GM23338 (cell line): Measurements from ENCODE around the gene OR8A1. TPM values are rescaled to one million over a fixed set of nuclear protein-coding genes. Genes with fewer than 3 reads are reported as not detected.

Experiments used
- ATAC-seq: fragments of 200-7000 bp; cut with Tn5 transposase; 3 replicates; pipeline ENCODE4 v1.9.1; 2020
- DNase-seq: peaks from one replicate; pipeline ENCODE4 v3.0.0-alpha.2; 2015; ENCODE audit warnings: low spot score
- H2AFZ ChIP-seq: fragments of 200-600 bp; sonication (generic); 2 replicates; pipeline ENCODE4 v1.8.0; 2016; ENCODE audit warnings: antibody characterized with exemption, mild to moderate bottlenecking, moderate library complexity
- H3F3A ChIP-seq: fragments of 200-600 bp; sonication (generic); replicated peaks from 2 replicates; pipeline ENCODE4 v1.8.0; 2017; ENCODE audit warnings: antibody characterized with exemption, mixed run types, low read depth
- H3K27ac ChIP-seq: fragments of 200-600 bp; sonication (generic); 2 replicates; pipeline ENCODE4 v1.6.1; 2016; ENCODE audit warnings: low read depth
- H3K27me3 ChIP-seq: fragments of 200-600 bp; sonication (generic); 2 replicates; pipeline ENCODE4 v1.8.0; 2016; ENCODE audit warnings: mild to moderate bottlenecking, mixed run types, moderate library complexity; ENCODE audit not compliant: insufficient read depth
- H3K36me3 ChIP-seq: fragments of 200-600 bp; sonication (generic); 2 replicates; pipeline ENCODE4 v1.8.0; 2016; ENCODE audit warnings: mild to moderate bottlenecking; ENCODE audit not compliant: insufficient read depth
- H3K4me1 ChIP-seq: fragments of 200-600 bp; sonication (generic); 2 replicates; pipeline ENCODE4 v1.8.0; 2016; ENCODE audit warnings: mild to moderate bottlenecking, moderate library complexity; ENCODE audit not compliant: insufficient read depth
- H3K4me2 ChIP-seq: fragments of 200-600 bp; sonication (generic); 2 replicates; pipeline ENCODE4 v1.7.1; 2017; ENCODE audit warnings: mixed run types
- H3K4me3 ChIP-seq: fragments of 200-600 bp; sonication (generic); 2 replicates; pipeline ENCODE4 v1.6.1; 2016; ENCODE audit warnings: mixed run types
- H3K79me2 ChIP-seq: fragments of 200-600 bp; sonication (generic); replicated peaks from 2 replicates; pipeline ENCODE4 v1.8.0; 2017; ENCODE audit warnings: mild to moderate bottlenecking; ENCODE audit not compliant: insufficient read depth
- H3K9me2 ChIP-seq: fragments of 200-600 bp; sonication (generic); 2 replicates; pipeline ENCODE4 v1.8.0; 2017; ENCODE audit not compliant: insufficient read depth
- H4K20me1 ChIP-seq: fragments of 200-600 bp; sonication (generic); replicated peaks from 2 replicates; pipeline ENCODE4 v1.8.0; 2017; ENCODE audit warnings: mild to moderate bottlenecking; ENCODE audit not compliant: insufficient read depth
- H3K27ac Mint-ChIP-seq: 2 replicates; pipeline ENCODE4 v1.8.0; 2020; ENCODE audit warnings: inconsistent platforms, mild to moderate bottlenecking, moderate library complexity, mixed read lengths
- H3K27me3 Mint-ChIP-seq: 3 replicates; pipeline ENCODE4 v1.8.0; 2022; ENCODE audit warnings: low read depth, mild to moderate bottlenecking, moderate library complexity, mixed read lengths, inconsistent platforms; ENCODE audit not compliant: insufficient read depth, poor library complexity
- H3K36me3 Mint-ChIP-seq: 3 replicates; pipeline ENCODE4 v1.8.0; 2021; ENCODE audit warnings: low read depth, mild to moderate bottlenecking, inconsistent platforms, moderate library complexity, mixed read lengths
- H3K4me1 Mint-ChIP-seq: 3 replicates; pipeline ENCODE4 v1.8.0; 2020; ENCODE audit warnings: mild to moderate bottlenecking, inconsistent platforms, mixed read lengths
- H3K4me3 Mint-ChIP-seq: 3 replicates; pipeline ENCODE4 v1.8.0; 2021; ENCODE audit warnings: moderate library complexity, mild to moderate bottlenecking, inconsistent platforms, mixed read lengths
- H3K9me3 Mint-ChIP-seq: 3 replicates; pipeline ENCODE4 v1.8.0; 2020; ENCODE audit warnings: moderate library complexity, mild to moderate bottlenecking, inconsistent platforms, mixed read lengths
- EZH2 ChIP-seq: fragments of 200-600 bp; sonication (generic); IDR thresholded peaks from one replicate; pipeline ENCODE4 v1.8.0; 2017; ENCODE audit warnings: antibody characterized with exemption, mild to moderate bottlenecking, low read depth; ENCODE audit not compliant: unreplicated experiment
- NANOG ChIP-seq: IDR thresholded peaks from 2 replicates; pipeline ENCODE4 v1.6.1; 2016; ENCODE audit warnings: antibody characterized with exemption, borderline replicate concordance
- POLR2AphosphoS5 ChIP-seq: IDR thresholded peaks from 2 replicates; pipeline ENCODE4 v1.6.1; 2016; ENCODE audit warnings: antibody characterized with exemption, low read depth
- STAT1 ChIP-seq: IDR thresholded peaks from one replicate; pipeline ENCODE4 v1.6.1; 2016; ENCODE audit warnings: antibody characterized with exemption; ENCODE audit not compliant: unreplicated experiment
- ZNF114 ChIP-seq: fragments of 250-450 bp; sonication (Bioruptor Pico); IDR thresholded peaks from 2 replicates; pipeline ENCODE4 v1.5.0; 2020; ENCODE audit warnings: mild to moderate bottlenecking, moderate library complexity
- ZNF331 ChIP-seq: fragments of 250-450 bp; sonication (Bioruptor Pico); IDR thresholded peaks from 2 replicates; pipeline ENCODE4 v1.5.0; 2020; ENCODE audit warnings: low read depth, mild to moderate bottlenecking, moderate library complexity
- ZNF462 ChIP-seq: fragments of 250-450 bp; sonication (Bioruptor Pico); IDR thresholded peaks from 2 replicates; pipeline ENCODE4 v1.5.0; 2020; ENCODE audit warnings: mild to moderate bottlenecking, moderate library complexity
- polyA plus RNA-seq: library from polyadenylated mRNA; unstranded; fragments of >200 nt; fragmentation: Nextera tagmentation; extraction: Ambion mirVana; gene quantifications from 2 replicates; pipeline ENCODE4 v1.2.1, GENCODE V29; 2016
- total RNA-seq: library from RNA; depleted of rRNA; stranded (reverse); fragments of >200 nt; shearing (Covaris generic); gene quantifications from 2 replicates; pipeline ENCODE4 v1.2.3, GENCODE V29; 2014

Gene OR8A1
- total and polyA plus RNA-seq, 2 experiments from 2014 or later = not detected

GRCh38 chr11:124592627-124593026, 22.8 kb downstream of the OR8A1 start (continued):
- TF ChIP-seq ZNF462 = no peak

DNA sequence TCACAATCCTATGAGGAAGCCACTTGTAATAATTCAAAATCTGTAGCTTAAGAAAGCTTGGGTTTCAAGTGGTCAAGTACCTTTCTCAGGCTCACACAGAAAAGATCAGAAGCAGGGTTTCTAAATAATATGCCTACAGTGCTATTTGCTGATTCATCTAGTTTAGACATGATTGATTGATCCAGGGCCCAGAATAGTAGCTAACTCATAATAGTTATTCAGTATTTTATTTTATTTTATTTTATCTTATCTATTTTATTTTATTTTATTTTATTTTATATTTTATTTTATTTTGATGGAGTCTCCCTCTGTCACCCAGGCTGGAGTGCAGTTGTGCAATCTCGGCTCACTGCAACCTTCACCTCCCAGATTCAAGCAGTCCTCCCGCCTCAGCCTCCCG, 25.5 kb downstream of the OR8A1 start:
- no peak for ATAC-seq
- TF ChIP-seq STAT1 (no peak), ZNF114 (CRISPR knock-in tag) (no peak), EZH2 (no peak), POLR2AphosphoS5 (no peak), ZNF331 (CRISPR knock-in tag) (no peak), ZNF462 (no peak), NANOG (no peak)

More for the DNA sequence above, 25.5 kb downstream of the OR8A1 start:
- Histone ChIP-seq H3K9me2 (no peaks in the 10 kb centered on the region), H3K4me2 (no peak overlapping the region), H3K79me2 (no peaks in the 10 kb centered on the region), H2AFZ (no peak overlapping the region), H3K4me3 (no peak overlapping the region), H3F3A (no peaks in the 10 kb centered on the region), H3K27me3 (no peaks in the 10 kb centered on the region), H3K4me1 (0 out of 2 replicates have a peak, but pooled peaks cover 1% of the 10 kb centered on the region), H3K27ac (no peak overlapping the region), H4K20me1 (no peaks in the 10 kb centered on the region), H3K36me3 (no peaks in the 10 kb centered on the region)
- H3K27me3 Mint-ChIP-seq = no peaks in the 10 kb centered on the region
- H3K36me3 Mint-ChIP-seq = no peaks in the 10 kb centered on the region
- no peak overlapping the region for H3K27ac Mint-ChIP-seq
- no peak for DNase-seq
- no peaks in the 10 kb centered on the region for H3K4me1 Mint-ChIP-seq
- no peaks in the 10 kb centered on the region for H3K9me3 Mint-ChIP-seq
- H3K4me3 Mint-ChIP-seq = no peak overlapping the region
